OCI-LY3 (cell line): Measurements from ENCODE around the gene ZNF438.

Experiments
- H2AFZ ChIP-seq: fragments of 200-600, 300-600 bp; shearing (Covaris generic); 2 replicates; pipeline ENCODE4 v1.6.0; 2014; ENCODE audit warnings: antibody characterized with exemption, low read depth, low read length
- H3K27ac ChIP-seq: fragments of 200-600, 300-600 bp; sonication (generic); 2 replicates; pipeline ENCODE4 v1.5.1; 2014; ENCODE audit warnings: mild to moderate bottlenecking, low read length, moderate library complexity, mixed read lengths
- H3K27me3 ChIP-seq: fragments of 200-600, 300-600 bp; sonication (generic); 2 replicates; pipeline ENCODE4 v1.6.1; 2014; ENCODE audit warnings: low read depth, low read length, mixed read lengths
- H3K36me3 ChIP-seq: fragments of 200-600, 300-600 bp; sonication (generic); replicated peaks from 2 replicates; pipeline ENCODE3; 2014; ENCODE audit warnings: low read depth, low read length, mixed read lengths
- H3K4me1 ChIP-seq: fragments of 300-600, 200-600 bp; sonication (generic); 2 replicates; pipeline ENCODE4 v1.6.1; 2014; ENCODE audit warnings: low read length, mixed read lengths
- H3K4me2 ChIP-seq: fragments of 200-600, 300-600 bp; sonication (generic); 2 replicates; pipeline ENCODE4 v1.6.1; 2014; ENCODE audit warnings: low read length, mixed read lengths
- H3K4me3 ChIP-seq: fragments of 300-600, 200-600 bp; sonication (generic); 2 replicates; pipeline ENCODE4 v1.5.1; 2014; ENCODE audit warnings: antibody characterized with exemption, mild to moderate bottlenecking, low read length, moderate library complexity
- H3K79me2 ChIP-seq: fragments of 300-600, 200-600 bp; shearing (Covaris generic); 2 replicates; pipeline ENCODE4 v1.6.1; 2014; ENCODE audit warnings: mild to moderate bottlenecking, low read length, mixed read lengths
- H3K9ac ChIP-seq: fragments of 300-600, 200-600 bp; shearing (Covaris generic); 2 replicates; pipeline ENCODE4 v1.6.0; 2014; ENCODE audit warnings: mild to moderate bottlenecking, low read length, moderate library complexity
- H3K9me3 ChIP-seq: fragments of 200-600, 300-600 bp; shearing (Covaris generic); 2 replicates; pipeline ENCODE4 v1.6.1; 2014; ENCODE audit warnings: low read length, mixed read lengths; ENCODE audit not compliant: insufficient read depth
- H4K20me1 ChIP-seq: fragments of 200-600, 300-600 bp; sonication (generic); 2 replicates; pipeline ENCODE4 v1.6.1; 2016; ENCODE audit warnings: low read length, mixed read lengths; ENCODE audit not compliant: insufficient read depth
- CTCF ChIP-seq: fragments of 200-600, 300-600 bp; sonication (generic); IDR thresholded peaks from 2 replicates; pipeline ENCODE4 v1.5.1; 2014; ENCODE audit warnings: antibody characterized with exemption, low read length, low read depth
- EZH2phosphoT487 ChIP-seq: fragments of 200-600 bp; shearing (Covaris generic); IDR thresholded peaks from 2 replicates; pipeline ENCODE4 v1.6.1; 2018; ENCODE audit warnings: antibody characterized with exemption, mixed run types, low read depth

Gene ZNF438

GRCh38 chr10:30805061-30805460, 226.6 kb downstream of the ZNF438 start:
- no peaks in the 10 kb centered on the region for H3K4me1 ChIP-seq
- no peak overlapping the region for H3K4me2 ChIP-seq
- no peak overlapping the region for H3K4me3 ChIP-seq
- no peak overlapping the region for H3K9ac ChIP-seq
- no peaks in the 10 kb centered on the region for H3K9me3 ChIP-seq
- H3K79me2 ChIP-seq, result no peaks in the 10 kb centered on the region
- no peak for TF ChIP-seq EZH2phosphoT487
- no peak for TF ChIP-seq CTCF
- no peaks in the 10 kb centered on the region; the same call in 1 of the 2 replicates for H3K27me3 ChIP-seq
- H3K27ac ChIP-seq, result no peak overlapping the region
- H3K36me3 ChIP-seq, result no peaks in the 10 kb centered on the region
- no peaks in the 10 kb centered on the region for H4K20me1 ChIP-seq
- no peak overlapping the region for H2AFZ ChIP-seq

- no peak overlapping the region for H2AFZ ChIP-seq
These were observed 227.1 kb downstream of the ZNF438 start for GRCh38 chr10:30804478-30805055.

GRCh38 chr10:30803892-30804322, 227.8 kb downstream of the ZNF438 start:
- Histone ChIP-seq H3K4me3 (no peak overlapping the region), H3K27ac (no peak overlapping the region), H3K36me3 (no peaks in the 10 kb centered on the region), H3K4me2 (no peak overlapping the region), H3K79me2 (no peaks in the 10 kb centered on the region), H3K27me3 (no peaks in the 10 kb centered on the region; the same call in 1 of the 2 replicates), H3K9me3 (no peaks in the 10 kb centered on the region), H3K4me1 (no peaks in the 10 kb centered on the region), H2AFZ (no peak overlapping the region), H4K20me1 (no peaks in the 10 kb centered on the region), H3K9ac (no peak overlapping the region)
- TF ChIP-seq EZH2phosphoT487 (no peak), CTCF (no peak)

More at GRCh38 chr10:30804478-30805055, 227.1 kb downstream of the ZNF438 start:
- Histone ChIP-seq H3K9ac (no peak overlapping the region), H4K20me1 (no peaks in the 10 kb centered on the region), H3K4me3 (no peak overlapping the region), H3K27me3 (no peaks in the 10 kb centered on the region; the same call in 1 of the 2 replicates), H3K9me3 (no peaks in the 10 kb centered on the region), H3K4me1 (no peaks in the 10 kb centered on the region), H3K27ac (no peak overlapping the region), H3K4me2 (no peak overlapping the region), H3K36me3 (no peaks in the 10 kb centered on the region), H3K79me2 (no peaks in the 10 kb centered on the region)
- TF ChIP-seq CTCF (no peak), EZH2phosphoT487 (no peak)

GRCh38 chr10:30803058-30803457, 228.6 kb downstream of the ZNF438 start:
- Histone ChIP-seq H2AFZ (no peak overlapping the region), H3K27ac (no peak overlapping the region), H3K9me3 (no peaks in the 10 kb centered on the region), H3K4me2 (no peak overlapping the region), H4K20me1 (no peaks in the 10 kb centered on the region), H3K79me2 (no peaks in the 10 kb centered on the region), H3K9ac (no peak overlapping the region), H3K4me3 (no peak overlapping the region), H3K27me3 (no peaks in the 10 kb centered on the region; the same call in 1 of the 2 replicates), H3K36me3 (no peaks in the 10 kb centered on the region), H3K4me1 (no peaks in the 10 kb centered on the region)
- TF ChIP-seq CTCF (no peak), EZH2phosphoT487 (no peak)
